A673 (cell line): ENCODE data around the gene KRTAP4-5. TPM values are rescaled to one million over a fixed set of nuclear protein-coding genes. Genes with fewer than 3 reads are reported as not detected.
"Not testable (repeated sequence)": the region's sequence is repeated elsewhere in the genome, so short reads cannot be mapped to it uniquely, and the experiment has no call there.

Experiments
- BruUV-seq: library from RNA; stranded (reverse); fragments of 400-500 nt; replicated peaks from 2 replicates; lab custom pipeline; 2021; lab: Mats Ljungman, UMichigan
- CTCF ChIA-PET: fragments of 300-600 bp; sonication (Branson Sonifier 250); formaldehyde crosslinking; loops from one replicate; lab custom pipeline; 2022; ENCODE audit warnings: antibody characterized with exemption; lab: Charles Lee
- POLR2A ChIA-PET: fragments of 300-600 bp; sonication (Branson Sonifier 250); formaldehyde crosslinking; loops from one replicate; lab custom pipeline; 2022; ENCODE audit warnings: antibody characterized with exemption; ENCODE audit not compliant: low non-redundant PET; lab: Charles Lee
- DNase-seq: peaks from one replicate; pipeline ENCODE4 v3.0.0-alpha.2; 2015; ENCODE audit warnings: low spot score
- H3K27ac ChIP-seq: fragments of 200-600 bp; sonication (generic); 2 replicates; pipeline ENCODE4 v1.5.1; 2016; ENCODE audit warnings: mixed run types, low read depth, mild to moderate bottlenecking, mixed read lengths, antibody characterized with exemption, low read length; ENCODE audit not compliant: poor library complexity, severe bottlenecking
- H3K27me3 ChIP-seq: fragments of 200-600 bp; sonication (generic); replicated peaks from 2 replicates; pipeline ENCODE4 v1.6.1; 2017; ENCODE audit warnings: mixed run types, low read depth, mild to moderate bottlenecking, mixed read lengths, antibody characterized with exemption, low read length; ENCODE audit not compliant: insufficient read depth, poor library complexity
- H3K36me3 ChIP-seq: fragments of 200-600 bp; sonication (generic); 2 replicates; pipeline ENCODE4 v1.6.1; 2016; ENCODE audit warnings: mixed run types, mild to moderate bottlenecking, mixed read lengths, antibody characterized with exemption, low read length; ENCODE audit not compliant: insufficient read depth, poor library complexity, severe bottlenecking
- H3K4me1 ChIP-seq: fragments of 200-600 bp; sonication (generic); 2 replicates; pipeline ENCODE4 v1.6.1; 2017; ENCODE audit warnings: mixed run types, mild to moderate bottlenecking, mixed read lengths, antibody characterized with exemption, low read length; ENCODE audit not compliant: insufficient read depth, poor library complexity, severe bottlenecking
- H3K4me3 ChIP-seq: fragments of 200-600 bp; sonication (generic); 2 replicates; pipeline ENCODE4 v1.5.1; 2016; ENCODE audit warnings: low read depth, mixed run types, mild to moderate bottlenecking, mixed read lengths, low read length; ENCODE audit not compliant: poor library complexity, severe bottlenecking
- H3K9me3 ChIP-seq: fragments of 200-600 bp; sonication (generic); 2 replicates; pipeline ENCODE4 v1.6.1; 2016; ENCODE audit warnings: mixed run types, low read depth, mild to moderate bottlenecking, mixed read lengths, antibody characterized with exemption, low read length; ENCODE audit not compliant: poor library complexity, severe bottlenecking
- EZH2 ChIP-seq: fragments of 200-600 bp; sonication (generic); IDR thresholded peaks from 2 replicates; pipeline ENCODE4 v1.6.1; 2017; ENCODE audit warnings: borderline replicate concordance, low read depth, mild to moderate bottlenecking, mixed read lengths, antibody characterized with exemption, low read length; ENCODE audit not compliant: poor library complexity, severe bottlenecking
- intact Hi-C: fragments of 100-400 bp; cut with micrococcal nuclease; formaldehyde crosslinking; loops from one replicate; pipeline ENCODE4 v1.10.0; 2022; ENCODE audit not compliant: unreplicated experiment
- total RNA-seq: library from RNA; stranded (reverse); gene quantifications from 2 replicates; pipeline ENCODE4 v1.2.3, GENCODE V29; 2021
- TF ChIP-seq, protein P1 (sequence below): fragments of 300-800, 200-600 bp; sonication (generic); conservative IDR thresholded peaks from 2 replicates; pipeline ENCODE4 v1.5.1; 2017; ENCODE audit warnings: low read depth, mild to moderate bottlenecking, antibody characterized with exemption, low read length, moderate library complexity, mixed read lengths

Gene KRTAP4-5
- total RNA-seq, 1 experiment from 2014 or later, result not detected

DNA sequence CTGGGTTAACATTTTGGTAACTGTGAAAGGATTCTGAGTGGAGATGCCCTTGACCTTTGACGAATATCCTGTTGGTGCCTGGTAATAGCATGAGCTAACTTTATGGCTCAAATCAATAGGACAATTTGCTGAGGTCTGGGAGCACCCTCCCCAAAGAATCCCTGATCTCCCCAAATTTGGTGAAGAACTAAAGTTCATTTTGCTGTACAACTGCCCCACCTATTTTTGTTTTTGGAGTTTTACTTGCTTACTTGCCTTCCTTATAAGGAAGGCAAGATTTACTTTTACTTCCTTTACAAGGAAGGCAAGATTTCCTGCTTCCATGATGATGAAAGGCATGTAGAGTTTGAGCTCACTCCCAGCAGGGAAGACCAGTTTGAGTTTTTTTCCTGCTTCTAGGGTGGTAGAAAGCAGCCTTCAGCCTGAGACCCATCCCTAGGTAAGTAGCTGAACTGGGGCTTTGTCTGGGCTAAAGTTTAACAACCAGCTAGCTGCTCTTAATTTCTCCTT, 41.6 kb downstream of the KRTAP4-5 start:
- Histone ChIP-seq H3K36me3 (no peaks in the 10 kb centered on the region), H3K27me3 (no peaks in the 10 kb centered on the region), H3K4me1 (no peaks in the 10 kb centered on the region), H3K4me3 (no peak overlapping the region), H3K27ac (no peak overlapping the region), H3K9me3 (no peaks in the 10 kb centered on the region)
- CTCF ChIA-PET, result no interaction called here
- POLR2A ChIA-PET, result no interaction called here
- no peak for DNase-seq
- intact Hi-C loops, result no loop called here
- TF ChIP-seq EZH2, result no peak
- TF ChIP-seq, protein P1, sequence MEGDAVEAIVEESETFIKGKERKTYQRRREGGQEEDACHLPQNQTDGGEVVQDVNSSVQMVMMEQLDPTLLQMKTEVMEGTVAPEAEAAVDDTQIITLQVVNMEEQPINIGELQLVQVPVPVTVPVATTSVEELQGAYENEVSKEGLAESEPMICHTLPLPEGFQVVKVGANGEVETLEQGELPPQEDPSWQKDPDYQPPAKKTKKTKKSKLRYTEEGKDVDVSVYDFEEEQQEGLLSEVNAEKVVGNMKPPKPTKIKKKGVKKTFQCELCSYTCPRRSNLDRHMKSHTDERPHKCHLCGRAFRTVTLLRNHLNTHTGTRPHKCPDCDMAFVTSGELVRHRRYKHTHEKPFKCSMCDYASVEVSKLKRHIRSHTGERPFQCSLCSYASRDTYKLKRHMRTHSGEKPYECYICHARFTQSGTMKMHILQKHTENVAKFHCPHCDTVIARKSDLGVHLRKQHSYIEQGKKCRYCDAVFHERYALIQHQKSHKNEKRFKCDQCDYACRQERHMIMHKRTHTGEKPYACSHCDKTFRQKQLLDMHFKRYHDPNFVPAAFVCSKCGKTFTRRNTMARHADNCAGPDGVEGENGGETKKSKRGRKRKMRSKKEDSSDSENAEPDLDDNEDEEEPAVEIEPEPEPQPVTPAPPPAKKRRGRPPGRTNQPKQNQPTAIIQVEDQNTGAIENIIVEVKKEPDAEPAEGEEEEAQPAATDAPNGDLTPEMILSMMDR, result no peak
- BruUV-seq, result no TSS peak

DNA sequence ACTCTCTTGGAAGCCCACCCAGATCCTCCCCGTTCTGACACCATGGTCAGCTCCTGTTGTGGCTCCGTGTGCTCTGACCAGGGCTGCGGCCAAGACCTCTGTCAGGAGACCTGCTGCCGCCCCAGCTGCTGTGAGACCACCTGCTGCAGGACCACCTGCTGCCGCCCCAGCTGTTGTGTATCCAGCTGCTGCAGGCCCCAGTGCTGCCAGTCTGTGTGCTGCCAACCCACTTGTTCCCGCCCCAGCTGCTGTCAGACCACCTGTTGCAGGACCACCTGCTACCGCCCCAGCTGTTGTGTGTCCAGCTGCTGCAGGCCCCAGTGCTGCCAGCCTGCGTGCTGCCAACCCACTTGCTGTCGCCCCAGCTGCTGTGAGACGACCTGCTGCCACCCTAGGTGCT, 44.3 kb downstream of the KRTAP4-5 start, which contains the start of gene KRTAP4-9:
Gene KRTAP4-9, plus strand, starts transcription at position 43 of the 400 bp plus-strand sequence. Its CDS starts 0 bp downstream, at position 43.
- H3K27me3 ChIP-seq, BruUV-seq, H3K27ac ChIP-seq, H3K4me1 ChIP-seq, CTCF ChIA-PET, intact Hi-C loops, H3K4me3 ChIP-seq, H3K36me3 ChIP-seq, H3K9me3 ChIP-seq, POLR2A ChIA-PET: not testable (repeated sequence)
- DNase-seq, result peak; percentile 28

DNA sequence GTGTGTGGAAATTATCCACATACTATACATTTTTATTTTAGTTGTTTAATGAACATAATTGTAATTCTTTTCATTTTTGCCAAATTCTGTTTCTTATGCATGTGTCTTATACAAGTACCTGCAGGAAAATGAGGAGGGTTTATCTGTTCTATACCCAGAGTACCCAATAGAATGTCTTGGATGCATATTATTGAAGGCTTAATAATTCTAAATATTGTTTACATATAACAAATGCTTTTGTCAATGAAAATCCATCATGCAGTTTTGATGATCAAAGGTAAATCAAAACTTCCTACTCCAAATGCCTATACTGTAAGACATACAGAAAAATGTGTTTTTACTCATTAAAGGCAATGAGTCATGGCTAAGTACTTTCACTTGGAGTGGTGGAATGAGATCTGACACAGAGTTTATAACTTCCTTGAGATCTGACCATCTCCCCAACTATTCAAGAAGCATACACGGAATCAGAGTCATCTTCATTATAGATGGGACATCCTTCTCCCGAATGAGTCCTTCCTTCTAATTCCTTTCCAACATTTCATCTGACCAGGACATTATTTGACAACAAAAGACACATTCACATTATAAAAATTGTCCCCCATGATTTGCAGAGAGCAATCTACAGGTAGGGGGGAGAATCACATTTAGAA, 45.1 kb downstream of the KRTAP4-5 start:
- POLR2A ChIA-PET, H3K36me3 ChIP-seq, H3K27me3 ChIP-seq, H3K4me1 ChIP-seq, intact Hi-C loops, H3K27ac ChIP-seq, H3K4me3 ChIP-seq, H3K9me3 ChIP-seq, CTCF ChIA-PET, BruUV-seq: not testable (repeated sequence)
- peak; percentile 20 for DNase-seq

DNA sequence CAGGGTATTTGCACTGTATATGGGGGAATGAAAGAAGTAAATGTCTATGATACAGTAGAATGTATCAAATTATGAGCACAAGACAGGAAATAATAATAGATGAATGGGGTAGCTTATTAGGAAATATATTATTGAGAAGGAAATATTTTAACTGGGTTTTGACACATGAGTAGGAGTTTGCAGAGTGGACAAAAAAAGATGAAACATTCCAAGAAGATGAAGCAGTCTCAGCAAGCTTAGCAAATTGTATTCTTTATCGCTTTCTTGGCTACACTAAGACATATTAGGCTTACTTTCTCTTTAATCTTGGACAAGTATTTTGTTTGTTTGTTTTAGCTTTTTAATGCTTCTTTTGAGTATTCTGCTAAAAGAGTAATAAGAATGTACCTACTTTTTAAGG, 45.7 kb downstream of the KRTAP4-5 start:
- ChIA-PET POLR2A (no interaction called here), CTCF (no interaction called here)
- Histone ChIP-seq H3K9me3 (no peaks in the 10 kb centered on the region), H3K36me3 (no peaks in the 10 kb centered on the region), H3K27me3 (no peaks in the 10 kb centered on the region), H3K4me3 (no peak overlapping the region), H3K4me1 (no peaks in the 10 kb centered on the region), H3K27ac (no peak overlapping the region)
- TF ChIP-seq, protein P1, result no peak
- no peak for TF ChIP-seq EZH2
- no peak for DNase-seq
- no TSS peak for BruUV-seq
- intact Hi-C loops, result no loop called here
